Measurements from ENCODE around the gene LEF1.
A peak's percentile ranks its signal among the peaks of the same experiment; 100 is the strongest.
"Not testable (repeated sequence)": the region's sequence is repeated elsewhere in the genome, so short reads cannot be mapped to it uniquely, and the experiment has no call there.

The LEF1 gene

GRCh38 chr4:108029016-108029720 lies 139.6 kb downstream of the LEF1 start:
- peak; percentile 2 to 5 for DNase-seq

- no peak for DNase-seq
Measured at GRCh38 chr4:108024878-108025165, 143.9 kb downstream of the LEF1 start.

- no peak for DNase-seq
Measured at GRCh38 chr4:108024085-108024877, 144.5 kb downstream of the LEF1 start.

- DNase-seq: no peak
Measured at GRCh38 chr4:108018884-108019187, 149.9 kb downstream of the LEF1 start.

GRCh38 chr4:108018040-108018883 lies 150.5 kb downstream of the LEF1 start:
- peak; percentile 52 to 72 for DNase-seq

GRCh38 chr4:108013955-108014354 lies 154.8 kb downstream of the LEF1 start:
- DNase-seq: no peak

- no peak for DNase-seq
Measured at GRCh38 chr4:108013327-108013726, 155.4 kb downstream of the LEF1 start.

- DNase-seq: not testable (repeated sequence)
Measured at GRCh38 chr4:108012382-108012781, 156.3 kb downstream of the LEF1 start.

GRCh38 chr4:108010167-108010566 lies 158.6 kb downstream of the LEF1 start:
- no peak for DNase-seq

GRCh38 chr4:108008721-108009120 lies 160.0 kb downstream of the LEF1 start:
- DNase-seq: no peak

- DNase-seq: no peak
Measured at GRCh38 chr4:108007984-108008383, 160.7 kb downstream of the LEF1 start.

- DNase-seq: no peak
Measured at GRCh38 chr4:108006361-108006760, 162.4 kb downstream of the LEF1 start.

- no peak for DNase-seq
Measured at GRCh38 chr4:108005807-108006206, 162.9 kb downstream of the LEF1 start.

- DNase-seq: no peak
Measured at GRCh38 chr4:108004646-108005045, 164.1 kb downstream of the LEF1 start.

GRCh38 chr4:108003982-108004515 lies 164.7 kb downstream of the LEF1 start:
- DNase-seq: no peak

GRCh38 chr4:108001540-108002135 lies 167.1 kb downstream of the LEF1 start:
- DNase-seq: no peak

- DNase-seq: no peak
Measured at GRCh38 chr4:107999932-108000539, 168.7 kb downstream of the LEF1 start.

GRCh38 chr4:107997794-107998193 lies 170.9 kb downstream of the LEF1 start:
- no peak for DNase-seq
